Measurements from ENCODE around the gene USP5. TPM values are rescaled to one million over a fixed set of nuclear protein-coding genes. Genes with fewer than 3 reads are reported as not detected.
"Not testable (repeated sequence)": the region's sequence is repeated elsewhere in the genome, so short reads cannot be mapped to it uniquely, and the experiment has no call there.

USP5 gene
- total RNA-seq, 1 donor, result 77.1 TPM

- H2AFZ ChIP-seq (ENCODE audit: low read length), result no peak overlapping the region
- no peak overlapping the region for H3K4me3 ChIP-seq (ENCODE audit: insufficient read depth, low read length)
- H3K4me1 ChIP-seq (ENCODE audit: insufficient read depth, low read length), result no peaks in the 10 kb centered on the region
- no peak for DNase-seq (ENCODE audit: insufficient read length, low spot score, missing footprints)
- H3K79me2 ChIP-seq (ENCODE audit: insufficient read depth, low read length), result no peaks in the 10 kb centered on the region
- H3K27me3 ChIP-seq (ENCODE audit: insufficient read depth, low read length), result no peaks in the 10 kb centered on the region
- H3K36me3 ChIP-seq (ENCODE audit: insufficient read depth, low read length), result peaks cover 9% of the 10 kb centered on the region
- H3K4me2 ChIP-seq (ENCODE audit: insufficient read depth, low read length), result no peak overlapping the region
- no peak for TF ChIP-seq CTCF (IDR thresholded peaks at IDR 0.05; ENCODE audit: extremely low read depth, low read depth, low read length)
- no peaks in the 10 kb centered on the region for H3K9me3 ChIP-seq (ENCODE audit: low read depth, low read length)
- no peak overlapping the region for H3K27ac ChIP-seq (ENCODE audit: low read depth, low read length)
- no peaks in the 10 kb centered on the region for H4K20me1 ChIP-seq (ENCODE audit: insufficient read depth, low read length)
Observed at GRCh38 chr12:6883252-6883651, 31.3 kb downstream of the USP5 start.

- H3K79me2 ChIP-seq (ENCODE audit: insufficient read depth, low read length), result no peaks in the 10 kb centered on the region
- H3K4me2 ChIP-seq (ENCODE audit: insufficient read depth, low read length), result no peak overlapping the region
- H4K20me1 ChIP-seq (ENCODE audit: insufficient read depth, low read length), result no peaks in the 10 kb centered on the region
- no peak for DNase-seq (ENCODE audit: insufficient read length, low spot score, missing footprints)
- H3K36me3 ChIP-seq (ENCODE audit: insufficient read depth, low read length), result peaks cover 11% of the 10 kb centered on the region
- no peak overlapping the region for H3K27ac ChIP-seq (ENCODE audit: low read depth, low read length)
- H3K4me3 ChIP-seq (ENCODE audit: insufficient read depth, low read length), result no peak overlapping the region
- H3K9me3 ChIP-seq (ENCODE audit: low read depth, low read length), result no peaks in the 10 kb centered on the region
- no peaks in the 10 kb centered on the region for H3K4me1 ChIP-seq (ENCODE audit: insufficient read depth, low read length)
- TF ChIP-seq CTCF (IDR thresholded peaks at IDR 0.05; ENCODE audit: extremely low read depth, low read depth, low read length), result no peak
- H3K27me3 ChIP-seq (ENCODE audit: insufficient read depth, low read length), result no peaks in the 10 kb centered on the region
- H2AFZ ChIP-seq (ENCODE audit: low read length), result no peak overlapping the region
Observed at GRCh38 chr12:6883683-6884082, 31.7 kb downstream of the USP5 start.

DNA sequence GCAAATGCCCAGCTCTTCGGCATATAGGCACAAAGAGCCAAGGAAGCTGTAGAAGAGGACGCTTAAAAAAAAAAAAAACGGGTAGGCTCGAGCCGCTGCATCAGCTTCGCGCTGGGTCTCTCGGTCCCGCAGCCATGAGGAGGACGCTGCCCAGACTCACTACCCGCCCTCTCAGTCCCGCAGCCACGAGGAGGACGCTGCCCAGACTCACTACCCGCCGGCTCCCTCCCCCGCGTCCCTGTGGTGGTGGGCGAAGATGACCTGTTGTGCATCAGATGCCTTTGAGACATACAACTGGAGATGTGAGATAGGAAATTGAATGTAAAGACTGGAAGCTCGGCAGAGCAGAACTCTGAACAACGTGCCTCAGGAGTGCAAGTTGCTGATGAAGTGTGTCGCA lies 32.6 kb downstream of the USP5 start:
- Histone ChIP-seq H3K27ac (ENCODE audit: low read depth, low read length) (no peak overlapping the region), H4K20me1 (ENCODE audit: insufficient read depth, low read length) (no peaks in the 10 kb centered on the region), H3K79me2 (ENCODE audit: insufficient read depth, low read length) (no peaks in the 10 kb centered on the region), H3K4me2 (ENCODE audit: insufficient read depth, low read length) (no peak overlapping the region), H2AFZ (ENCODE audit: low read length) (no peak overlapping the region), H3K4me1 (ENCODE audit: insufficient read depth, low read length) (no peaks in the 10 kb centered on the region), H3K27me3 (ENCODE audit: insufficient read depth, low read length) (no peaks in the 10 kb centered on the region), H3K9me3 (ENCODE audit: low read depth, low read length) (no peaks in the 10 kb centered on the region), H3K36me3 (ENCODE audit: insufficient read depth, low read length) (peaks cover 11% of the 10 kb centered on the region), H3K4me3 (ENCODE audit: insufficient read depth, low read length) (no peak overlapping the region)
- no peak for DNase-seq (ENCODE audit: insufficient read length, low spot score, missing footprints)
- TF ChIP-seq CTCF (IDR thresholded peaks at IDR 0.05; ENCODE audit: extremely low read depth, low read depth, low read length), result no peak

DNA sequence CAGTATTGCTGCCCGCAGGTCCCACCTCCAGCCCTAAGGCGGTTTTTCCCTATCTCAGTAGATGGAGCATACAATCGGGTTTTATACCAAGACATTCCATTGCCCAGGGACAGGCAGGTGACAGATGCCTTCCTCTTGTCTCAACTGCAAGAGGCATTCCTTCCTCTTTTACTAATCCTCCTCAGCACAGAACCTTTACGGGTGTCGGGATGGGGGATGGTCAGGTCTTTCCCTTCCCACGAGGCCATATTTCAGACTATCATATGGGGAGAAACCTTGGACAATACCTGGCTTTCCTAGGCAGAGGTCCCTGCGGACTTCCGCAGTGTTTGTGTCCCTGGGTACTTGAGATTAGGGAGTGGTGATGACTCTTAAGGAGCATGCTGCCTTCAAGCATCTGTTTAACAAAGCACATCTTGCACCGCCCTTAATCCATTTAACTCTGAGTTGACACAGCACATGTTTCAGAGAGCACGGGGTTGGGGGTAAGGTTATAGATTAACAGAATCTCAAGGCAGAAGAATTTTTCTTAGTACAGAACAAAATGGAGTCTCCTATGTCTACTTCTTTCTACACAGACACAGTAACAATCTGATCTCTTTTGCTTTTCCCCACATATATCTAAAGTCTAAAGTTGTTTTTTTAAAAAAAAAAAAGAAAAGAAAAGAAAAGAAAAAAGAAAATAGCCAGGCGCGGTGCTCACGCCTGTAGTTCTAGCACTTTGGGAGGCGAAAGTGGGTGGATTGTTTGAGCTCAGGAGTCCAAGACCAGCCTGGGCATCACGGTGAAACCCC lies 34.5 kb downstream of the USP5 start:
- not testable (repeated sequence) for H3K9me3 ChIP-seq (ENCODE audit: low read depth, low read length); H3K79me2 ChIP-seq (ENCODE audit: insufficient read depth, low read length); H3K4me3 ChIP-seq (ENCODE audit: insufficient read depth, low read length); H2AFZ ChIP-seq (ENCODE audit: low read length); H4K20me1 ChIP-seq (ENCODE audit: insufficient read depth, low read length); H3K4me2 ChIP-seq (ENCODE audit: insufficient read depth, low read length); H3K27me3 ChIP-seq (ENCODE audit: insufficient read depth, low read length); H3K27ac ChIP-seq (ENCODE audit: low read depth, low read length); H3K4me1 ChIP-seq (ENCODE audit: insufficient read depth, low read length); DNase-seq (ENCODE audit: insufficient read length, low spot score, missing footprints)
- H3K36me3 ChIP-seq (ENCODE audit: insufficient read depth, low read length), result peaks cover 11% of the 10 kb centered on the region

Measured in osteoblast (primary cell).